Nephron (organoid): ENCODE measurements around the gene FAM3B.

Source experiments
- H3K27ac Mint-ChIP-seq, 3 experiments: 2 replicates each; pipeline ENCODE4 v1.8.0; 2020; ENCODE audit warnings: mixed read lengths in 3 of 3, mild to moderate bottlenecking in 2 of 3, moderate library complexity in 1 of 3
- H3K27me3 Mint-ChIP-seq: 2 replicates; pipeline ENCODE4 v1.8.0; 2021; ENCODE audit warnings: low read depth, mild to moderate bottlenecking, moderate library complexity, mixed read lengths
- H3K36me3 Mint-ChIP-seq: 2 replicates; pipeline ENCODE4 v1.8.0; 2020; ENCODE audit warnings: low read depth, mixed read lengths
- H3K4me1 Mint-ChIP-seq: 2 replicates; pipeline ENCODE4 v1.8.0; 2020; ENCODE audit warnings: mixed read lengths
- H3K4me3 Mint-ChIP-seq, 3 experiments: 2 replicates each; pipeline ENCODE4 v1.8.0; 2020; ENCODE audit warnings: mild to moderate bottlenecking in 3 of 3, mixed read lengths in 3 of 3, moderate library complexity in 2 of 3
- H3K9me3 Mint-ChIP-seq: 2 replicates; pipeline ENCODE4 v1.8.0; 2020; ENCODE audit warnings: mixed read lengths
- TF ChIP-seq, protein P1 (sequence below), 3 experiments: fragments of 200-600 bp; sonication (generic); IDR thresholded peaks; one replicate each; pipeline ENCODE4 v1.5.0; 2021; ENCODE audit warnings: antibody characterized with exemption in 3 of 3; ENCODE audit not compliant: unreplicated experiment in 3 of 3

The FAM3B gene

DNA sequence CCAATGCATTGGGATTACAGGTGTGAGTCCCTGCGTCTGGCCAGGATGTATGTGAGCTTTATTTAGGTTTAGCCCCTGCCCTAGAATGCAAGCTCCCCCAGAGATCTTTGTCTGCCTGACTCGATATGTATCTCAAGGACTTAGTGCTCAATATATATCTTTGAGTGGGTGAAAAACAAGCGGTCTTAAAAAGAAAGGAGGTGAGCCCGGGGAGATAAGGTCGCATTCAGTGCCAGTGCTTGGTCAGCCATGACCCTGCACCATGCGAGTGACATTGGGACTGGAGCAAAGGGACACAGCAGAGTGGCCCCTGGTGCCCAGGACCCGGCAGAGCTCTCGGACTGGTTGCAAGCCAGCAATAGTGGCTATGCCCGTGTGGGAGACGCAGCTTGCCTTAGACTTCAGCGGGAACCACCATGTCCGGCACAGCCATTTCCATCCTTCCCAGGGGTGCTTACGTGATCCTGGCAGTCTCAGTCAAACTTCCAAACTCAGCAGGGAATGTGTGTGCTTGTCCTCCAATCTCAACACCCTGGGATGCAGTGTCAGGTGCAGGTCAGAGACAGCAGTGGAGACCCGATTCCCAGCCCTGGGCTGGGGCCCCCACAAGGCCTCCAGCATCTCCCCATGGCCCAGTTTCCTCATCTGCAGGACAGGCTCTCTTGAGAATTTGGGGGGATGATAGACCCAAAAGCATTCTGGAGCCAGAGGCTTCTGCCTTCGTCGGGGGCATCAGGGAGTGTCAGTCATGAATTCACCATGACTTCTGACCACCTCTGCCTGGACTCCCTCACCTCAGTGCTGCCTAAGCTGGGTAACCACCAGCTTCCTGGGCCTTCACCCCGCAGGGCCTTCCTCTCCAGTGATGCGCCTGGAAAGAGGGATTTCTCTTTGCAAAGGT is 47.0 kb downstream of the FAM3B start:
- Mint-ChIP-seq H3K9me3 (no peaks in the 10 kb centered on the region), H3K4me3 (no peak overlapping the region), H3K4me1 (peaks cover 25% of the 10 kb centered on the region), H3K36me3 (no peaks in the 10 kb centered on the region), H3K27ac (no peak overlapping the region), H3K27me3 (peaks cover 35% of the 10 kb centered on the region)
- TF ChIP-seq, protein P1, sequence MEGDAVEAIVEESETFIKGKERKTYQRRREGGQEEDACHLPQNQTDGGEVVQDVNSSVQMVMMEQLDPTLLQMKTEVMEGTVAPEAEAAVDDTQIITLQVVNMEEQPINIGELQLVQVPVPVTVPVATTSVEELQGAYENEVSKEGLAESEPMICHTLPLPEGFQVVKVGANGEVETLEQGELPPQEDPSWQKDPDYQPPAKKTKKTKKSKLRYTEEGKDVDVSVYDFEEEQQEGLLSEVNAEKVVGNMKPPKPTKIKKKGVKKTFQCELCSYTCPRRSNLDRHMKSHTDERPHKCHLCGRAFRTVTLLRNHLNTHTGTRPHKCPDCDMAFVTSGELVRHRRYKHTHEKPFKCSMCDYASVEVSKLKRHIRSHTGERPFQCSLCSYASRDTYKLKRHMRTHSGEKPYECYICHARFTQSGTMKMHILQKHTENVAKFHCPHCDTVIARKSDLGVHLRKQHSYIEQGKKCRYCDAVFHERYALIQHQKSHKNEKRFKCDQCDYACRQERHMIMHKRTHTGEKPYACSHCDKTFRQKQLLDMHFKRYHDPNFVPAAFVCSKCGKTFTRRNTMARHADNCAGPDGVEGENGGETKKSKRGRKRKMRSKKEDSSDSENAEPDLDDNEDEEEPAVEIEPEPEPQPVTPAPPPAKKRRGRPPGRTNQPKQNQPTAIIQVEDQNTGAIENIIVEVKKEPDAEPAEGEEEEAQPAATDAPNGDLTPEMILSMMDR (IDR thresholded peaks at IDR 0.05; ENCODE audit: unreplicated experiment in 3 of 3): no peak

- TF ChIP-seq, protein P1 (IDR thresholded peaks at IDR 0.05; ENCODE audit: unreplicated experiment in 3 of 3): no peak
- Mint-ChIP-seq H3K27me3 (peaks cover 38% of the 10 kb centered on the region), H3K4me1 (peaks cover 25% of the 10 kb centered on the region), H3K9me3 (no peaks in the 10 kb centered on the region), H3K4me3 (no peak overlapping the region), H3K36me3 (no peaks in the 10 kb centered on the region), H3K27ac (no peak overlapping the region)
These were observed 47.7 kb downstream of the FAM3B start for GRCh38 chr21:41364308-41364707.

GRCh38 chr21:41365377-41366107 is 48.9 kb downstream of the FAM3B start:
- peaks cover 25% of the 10 kb centered on the region for H3K4me1 Mint-ChIP-seq

DNA sequence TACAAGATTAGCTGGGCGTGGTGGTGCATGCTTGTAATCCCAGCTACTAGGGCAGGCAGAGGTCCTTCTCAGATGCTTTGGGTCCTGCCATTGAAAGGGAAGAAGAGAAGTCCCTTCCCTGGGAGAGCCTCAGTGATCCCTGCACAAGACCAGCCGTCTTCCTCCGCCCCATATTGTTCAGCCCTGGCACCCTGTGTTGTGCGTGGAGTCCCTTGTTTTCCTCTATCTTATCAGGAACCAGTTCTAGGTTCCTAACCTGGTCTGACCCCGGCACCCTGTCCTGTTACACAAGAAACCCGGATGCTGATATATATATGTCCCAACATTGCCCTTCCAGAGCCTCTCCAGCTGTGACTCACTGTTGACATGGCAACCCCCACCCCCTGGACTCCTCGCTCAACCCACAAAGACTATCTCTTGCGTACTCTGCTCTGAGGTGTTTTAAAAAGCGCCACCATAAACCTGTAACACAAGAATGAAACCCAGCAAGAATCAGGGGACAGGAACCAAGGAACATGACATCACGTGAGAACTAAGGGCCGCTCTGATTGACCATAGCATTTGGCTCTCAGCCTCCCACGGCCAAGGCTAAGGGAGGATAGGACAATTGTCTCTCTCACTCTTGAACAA is 50.0 kb downstream of the FAM3B start:
- H3K4me3 Mint-ChIP-seq: no peak overlapping the region
- no peaks in the 10 kb centered on the region for H3K9me3 Mint-ChIP-seq
- no peaks in the 10 kb centered on the region for H3K36me3 Mint-ChIP-seq
- H3K27ac Mint-ChIP-seq: no peak overlapping the region
- peaks cover 42% of the 10 kb centered on the region for H3K27me3 Mint-ChIP-seq
- TF ChIP-seq, protein P1 (IDR thresholded peaks at IDR 0.05; ENCODE audit: unreplicated experiment in 3 of 3): no peak
- H3K4me1 Mint-ChIP-seq: peaks cover 24% of the 10 kb centered on the region

More at GRCh38 chr21:41365377-41366107, 48.9 kb downstream of the FAM3B start:
- Mint-ChIP-seq H3K9me3 (no peaks in the 10 kb centered on the region), H3K36me3 (no peaks in the 10 kb centered on the region), H3K27me3 (peaks cover 40% of the 10 kb centered on the region), H3K27ac (no peak overlapping the region), H3K4me3 (no peak overlapping the region)
- TF ChIP-seq, protein P1 (IDR thresholded peaks at IDR 0.05; ENCODE audit: unreplicated experiment in 3 of 3): no peak

- H3K27me3 Mint-ChIP-seq: peaks cover 38% of the 10 kb centered on the region
- no peaks in the 10 kb centered on the region for H3K9me3 Mint-ChIP-seq
- H3K4me3 Mint-ChIP-seq: no peak overlapping the region
- H3K27ac Mint-ChIP-seq: peak overlapping the region in 1 of 3 experiments; percentile 1
- TF ChIP-seq, protein P1 (IDR thresholded peaks at IDR 0.05; ENCODE audit: unreplicated experiment in 3 of 3): no peak
- no peaks in the 10 kb centered on the region for H3K36me3 Mint-ChIP-seq
- peaks cover 24% of the 10 kb centered on the region for H3K4me1 Mint-ChIP-seq
These were observed 50.8 kb downstream of the FAM3B start for GRCh38 chr21:41367301-41367944.
